NCI-H2107 treated with DMSO at 0.1 percent for 48 hours (cell line): ENCODE measurements around the gene TLX1.
A peak's percentile ranks its signal among the peaks of the same experiment; 100 is the strongest.
"Not testable (repeated sequence)": the region's sequence is repeated elsewhere in the genome, so short reads cannot be mapped to it uniquely, and the experiment has no call there.

Experiments used
- DNase-seq: peaks from one replicate; lab custom pipeline; 2025; ENCODE audit not compliant: unreplicated experiment; lab: John Stamatoyannopoulos, UW

Gene TLX1

DNA sequence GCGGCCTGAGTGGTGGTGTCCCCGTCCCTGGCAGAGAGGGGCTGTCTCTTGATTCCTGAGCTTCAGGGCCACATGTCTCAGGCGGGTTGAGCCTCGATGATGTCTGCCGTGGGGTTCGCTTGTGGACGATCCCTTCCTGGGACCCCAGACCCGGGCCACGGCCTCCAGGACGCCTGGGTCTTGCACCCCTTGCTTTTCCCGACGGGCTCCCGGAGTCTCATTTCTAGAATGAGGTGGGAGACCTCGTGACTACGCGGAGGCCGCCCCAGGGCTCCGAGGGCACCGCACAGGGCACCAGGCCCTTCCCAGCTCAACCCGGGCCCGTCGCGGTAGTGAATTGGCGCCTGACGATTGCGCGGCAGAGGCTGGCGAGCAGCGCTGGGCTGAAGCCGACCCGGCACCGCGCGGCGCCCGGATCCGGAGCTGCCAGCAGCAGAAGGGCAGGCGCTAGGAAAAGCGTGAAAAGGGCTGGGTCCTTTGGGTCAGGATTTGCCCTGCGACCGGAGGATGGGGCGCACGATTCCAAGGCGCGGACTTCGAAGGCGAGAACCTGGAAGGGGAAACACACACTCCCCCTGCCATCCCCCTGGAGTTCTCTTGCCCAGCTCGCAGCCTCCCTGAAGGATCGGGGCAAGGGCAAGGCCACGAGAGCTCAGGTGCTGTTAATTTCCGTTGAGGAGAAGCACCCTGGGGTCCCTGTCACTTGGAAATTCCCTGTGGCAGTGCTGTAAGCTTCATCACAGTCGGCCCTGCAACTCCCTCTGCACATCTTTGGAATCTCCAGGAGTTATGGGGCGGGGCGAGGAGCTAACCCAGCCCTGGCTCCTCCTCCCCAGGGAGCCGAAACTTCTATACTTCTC, 15.5 kb downstream of the TLX1 start:
- DNase-seq, result no peak

- DNase-seq, result no peak
These were observed 20.3 kb downstream of the TLX1 start for GRCh38 chr10:101151395-101151794.

GRCh38 chr10:101152316-101152715, 21.2 kb downstream of the TLX1 start:
- no peak for DNase-seq

- not testable (repeated sequence) for DNase-seq
These were observed 23.4 kb downstream of the TLX1 start for GRCh38 chr10:101154506-101154905.

DNA sequence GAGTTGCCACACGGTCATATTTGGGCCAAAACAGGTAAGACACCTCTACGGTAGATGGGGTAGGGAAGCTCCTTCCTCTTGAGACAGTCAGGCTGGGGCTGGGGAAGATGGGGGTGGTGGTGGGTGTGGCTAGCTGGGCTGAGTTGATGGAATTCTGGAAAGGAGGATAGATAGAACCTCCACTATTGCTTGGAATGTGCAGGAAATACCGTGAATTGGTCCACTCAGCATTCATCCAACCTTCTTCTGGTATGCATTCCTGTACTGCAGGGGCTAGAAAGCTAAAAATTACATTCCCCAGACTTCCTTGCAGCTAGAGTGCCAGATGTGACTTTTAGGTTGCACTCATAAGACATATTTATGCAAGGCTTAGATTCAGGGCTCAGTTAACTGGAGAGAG, 24.8 kb downstream of the TLX1 start:
- DNase-seq, result no peak

DNA sequence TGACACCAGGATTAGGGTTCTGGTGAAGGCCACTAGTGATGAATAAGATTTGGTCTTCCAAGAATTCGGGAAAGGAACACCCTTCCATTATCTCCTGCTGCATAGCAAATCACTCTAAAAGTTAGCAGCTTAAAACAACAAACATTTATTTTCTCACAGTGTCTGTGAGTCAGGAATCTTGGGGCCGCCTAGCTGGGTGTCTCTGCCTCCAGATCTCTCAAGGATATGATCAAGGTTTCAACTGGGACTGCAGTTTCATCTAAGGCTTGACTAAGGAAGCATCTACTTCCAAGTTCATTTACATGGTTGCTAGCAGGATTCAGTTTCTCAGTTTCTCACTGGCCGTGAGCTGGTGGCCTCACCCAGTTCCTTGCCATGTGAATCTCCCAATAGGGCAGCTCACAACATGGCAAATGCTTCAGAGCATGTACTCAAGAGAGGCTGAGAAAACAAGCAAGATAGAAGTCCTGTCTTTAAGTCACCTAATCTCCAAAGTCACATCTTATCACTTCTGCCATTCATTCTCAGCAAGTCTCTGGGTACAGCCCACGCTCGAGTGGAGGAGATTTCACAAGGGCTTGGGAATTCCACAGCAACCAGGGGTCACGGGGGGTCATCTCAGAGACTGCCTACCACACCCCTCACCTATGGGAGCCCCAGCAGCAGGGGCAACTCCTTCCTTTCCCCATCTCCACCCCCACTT, 26.8 kb downstream of the TLX1 start:
- no peak for DNase-seq

GRCh38 chr10:101158459-101159058, 27.5 kb downstream of the TLX1 start:
- DNase-seq, result no peak

DNA sequence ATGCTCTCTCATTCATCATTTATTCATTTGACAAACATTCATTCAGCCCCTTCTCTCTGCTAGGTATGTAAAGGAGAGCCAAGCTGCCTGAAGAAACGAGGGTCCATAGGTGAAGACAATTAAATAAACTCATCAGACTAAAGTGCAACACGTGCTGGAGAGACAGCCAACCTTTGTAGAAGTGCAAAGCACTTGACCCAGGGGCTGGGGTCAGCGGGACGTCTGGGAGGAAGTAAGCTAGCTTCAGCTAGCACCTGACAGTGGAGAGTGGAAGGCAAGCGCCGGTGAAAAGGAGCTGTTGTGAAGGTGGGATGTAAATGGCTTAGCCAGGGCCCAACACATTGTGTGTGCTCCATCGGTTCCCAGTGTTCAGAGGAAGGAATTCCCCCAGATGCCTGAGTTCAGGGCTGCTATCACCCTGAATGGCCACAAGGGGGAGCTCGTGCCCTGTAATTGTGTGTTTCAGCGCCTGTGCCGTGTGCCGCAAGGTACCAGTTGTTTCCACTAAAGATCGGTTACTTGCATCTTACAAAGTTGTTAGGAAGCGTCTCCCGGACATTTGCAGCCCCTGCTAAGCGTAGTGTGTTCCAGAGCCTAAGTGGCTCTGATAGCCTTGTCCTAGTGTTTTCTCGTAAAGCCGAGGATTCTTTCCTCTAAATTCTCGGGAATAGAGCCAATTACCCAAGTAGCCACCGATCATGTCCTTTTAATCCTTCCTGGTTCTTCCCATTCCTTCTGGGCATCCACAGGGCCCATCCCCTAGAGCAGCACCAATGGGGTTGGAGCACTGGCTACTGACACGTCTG, 30.6 kb downstream of the TLX1 start:
- peak; percentile 41 for DNase-seq

DNA sequence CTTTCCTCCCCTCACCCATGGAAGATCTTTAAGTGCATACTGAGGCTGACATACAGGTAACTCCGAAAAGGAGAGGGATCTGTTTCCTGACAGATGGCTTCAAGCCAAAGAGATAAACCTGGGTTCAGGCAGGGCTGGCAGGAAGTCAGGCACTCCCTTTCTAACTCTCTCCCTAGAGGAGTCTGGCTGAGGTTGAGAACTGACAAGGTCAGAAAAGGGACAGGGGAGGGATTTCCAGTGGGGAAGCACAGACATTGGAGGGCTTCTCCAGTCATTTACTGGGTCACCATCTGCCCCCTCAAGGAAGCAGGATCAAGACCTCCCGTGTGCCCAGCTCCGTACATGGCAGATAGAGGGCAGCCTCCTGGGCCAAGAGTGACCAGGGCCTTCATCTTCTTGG, 31.6 kb downstream of the TLX1 start:
- no peak for DNase-seq

GRCh38 chr10:101164020-101164419, 32.9 kb downstream of the TLX1 start:
- DNase-seq, result no peak

DNA sequence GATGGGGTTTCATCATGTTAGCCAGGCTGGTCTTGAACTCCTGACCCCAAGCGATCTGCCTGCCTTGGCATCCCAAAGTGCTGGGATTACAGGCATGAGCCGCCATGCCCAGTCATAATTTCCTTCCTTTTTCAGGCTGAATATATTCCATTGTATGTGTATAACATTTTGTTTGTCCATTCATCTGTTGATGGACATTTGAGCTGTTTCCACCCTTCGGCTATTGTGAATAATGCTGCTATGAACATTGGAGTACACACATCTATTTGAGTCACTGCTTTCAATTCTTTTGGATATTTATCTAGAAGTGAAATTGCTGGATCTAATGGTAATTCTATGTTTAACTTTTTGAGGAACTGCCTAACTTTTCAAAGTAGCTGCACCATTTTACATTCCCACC, 34.6 kb downstream of the TLX1 start:
- no peak for DNase-seq

- no peak for DNase-seq
These were observed 35.3 kb downstream of the TLX1 start for GRCh38 chr10:101166430-101166829.

- no peak for DNase-seq
These were observed 41.6 kb downstream of the TLX1 start for GRCh38 chr10:101172741-101173140.

- DNase-seq, result no peak
These were observed 43.2 kb downstream of the TLX1 start for GRCh38 chr10:101174319-101174718.

DNA sequence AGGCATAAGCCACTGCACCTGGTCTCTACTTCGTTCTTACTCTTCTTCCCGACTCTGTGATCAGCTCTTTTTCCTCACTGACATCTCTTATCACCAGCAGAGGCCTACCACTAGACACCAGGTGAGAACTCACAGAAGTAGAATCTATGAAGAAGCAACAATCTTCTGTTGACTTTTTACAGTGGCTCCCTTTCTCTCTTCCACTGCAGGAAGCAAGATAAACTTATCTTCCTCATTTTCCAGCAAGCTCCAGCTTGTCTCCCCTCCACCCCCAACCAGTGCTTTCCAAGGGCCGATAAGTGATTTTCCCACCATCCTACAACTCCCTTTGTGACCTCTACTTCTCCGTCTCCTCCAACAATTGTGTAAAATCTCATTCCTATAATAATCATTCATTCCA, 45.5 kb downstream of the TLX1 start:
- DNase-seq, result no peak

GRCh38 chr10:101182936-101183335, 51.8 kb downstream of the TLX1 start:
- DNase-seq, result peak; percentile 32

DNA sequence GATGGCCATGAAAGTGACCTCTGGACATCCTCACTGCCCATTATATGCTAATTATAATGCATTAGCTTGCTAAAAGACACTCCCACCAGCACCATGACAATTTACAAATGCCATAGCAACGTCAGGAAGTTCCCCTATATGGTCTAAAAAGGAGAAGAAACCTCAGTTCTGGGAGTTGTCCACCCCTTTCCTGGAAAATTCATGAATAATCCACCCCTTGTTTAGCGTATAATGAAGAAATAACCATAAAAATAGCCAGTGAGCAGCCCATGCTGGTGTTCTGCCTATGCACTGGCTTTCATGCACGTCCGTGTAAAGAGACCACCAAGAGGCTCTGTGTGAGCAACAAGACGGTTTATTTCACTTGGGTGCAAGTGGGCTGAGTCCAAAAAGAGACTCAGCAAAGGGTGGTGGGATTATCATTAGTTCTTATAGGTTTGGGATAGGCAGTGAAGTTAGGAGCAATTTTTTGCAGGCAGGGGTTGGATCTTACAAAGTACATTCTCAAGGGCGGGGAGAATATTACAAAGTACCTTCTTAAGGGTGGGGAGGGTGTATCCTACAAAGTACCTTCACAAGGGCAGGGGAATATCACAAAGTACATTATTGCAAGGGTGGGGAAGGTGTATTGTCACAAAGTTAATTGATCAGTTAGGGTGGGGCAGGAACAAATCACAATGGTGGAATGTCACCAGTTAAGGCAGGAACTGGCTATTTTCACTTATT, 52.5 kb downstream of the TLX1 start:
- DNase-seq, result no peak
